Measurements from ENCODE around the gene TTLL4. TPM values are rescaled to one million over a fixed set of nuclear protein-coding genes. Genes with fewer than 3 reads are reported as not detected.

TTLL4 gene
- total and polyA plus RNA-seq, 12 donors = 10.6 to 65.4 (median 24.5) TPM

DNA sequence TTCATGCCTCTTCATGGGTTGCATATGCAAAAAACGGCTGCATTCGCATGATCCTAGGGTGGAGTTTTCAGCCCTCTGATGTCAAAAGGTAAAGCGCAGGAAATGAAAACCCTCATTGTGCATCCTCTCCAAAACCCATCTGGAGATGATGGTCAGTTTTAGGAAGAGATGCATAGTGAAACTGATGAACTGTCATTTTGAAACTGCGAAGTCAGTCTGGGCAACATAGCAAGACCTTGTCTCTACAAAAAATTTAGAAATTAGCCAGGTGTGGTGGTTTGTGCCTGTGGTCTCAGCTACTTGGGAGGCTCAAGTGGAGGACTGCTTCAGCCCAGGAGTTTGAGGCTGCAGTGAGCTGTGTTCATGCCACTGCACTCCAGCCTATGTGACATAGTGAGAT is 2.5 kb upstream of the TTLL4 start:
- Histone ChIP-seq H3K27me3 (no peaks in the 10 kb centered on the region), H3K4me3 (no peak overlapping the region), H3K4me1 (replicated peaks in 1 of 2) (peaks cover 4 to 13% of the 10 kb centered on the region in 2 donors), H3K36me3 (replicated peaks in 1 of 2) (no peaks in the 10 kb centered on the region), H3K9me3 (replicated peaks in 1 of 3) (no peaks in the 10 kb centered on the region), H3K27ac (no peak overlapping the region)
- intact Hi-C loops (cut with DNase I) = loop anchor here in 1 of 2 donors (5.0 kb wide), 1 partner anchor 144 kb away; no protein-coding TSS in a partner anchor
- DNase-seq = peak in 1 of 7 donors; percentile 4
- WGBS, 4 donors = 76 to 92% (median 84%) methylated on average over 4 of the region's 4 CpGs
- TF ChIP-seq, protein P1, sequence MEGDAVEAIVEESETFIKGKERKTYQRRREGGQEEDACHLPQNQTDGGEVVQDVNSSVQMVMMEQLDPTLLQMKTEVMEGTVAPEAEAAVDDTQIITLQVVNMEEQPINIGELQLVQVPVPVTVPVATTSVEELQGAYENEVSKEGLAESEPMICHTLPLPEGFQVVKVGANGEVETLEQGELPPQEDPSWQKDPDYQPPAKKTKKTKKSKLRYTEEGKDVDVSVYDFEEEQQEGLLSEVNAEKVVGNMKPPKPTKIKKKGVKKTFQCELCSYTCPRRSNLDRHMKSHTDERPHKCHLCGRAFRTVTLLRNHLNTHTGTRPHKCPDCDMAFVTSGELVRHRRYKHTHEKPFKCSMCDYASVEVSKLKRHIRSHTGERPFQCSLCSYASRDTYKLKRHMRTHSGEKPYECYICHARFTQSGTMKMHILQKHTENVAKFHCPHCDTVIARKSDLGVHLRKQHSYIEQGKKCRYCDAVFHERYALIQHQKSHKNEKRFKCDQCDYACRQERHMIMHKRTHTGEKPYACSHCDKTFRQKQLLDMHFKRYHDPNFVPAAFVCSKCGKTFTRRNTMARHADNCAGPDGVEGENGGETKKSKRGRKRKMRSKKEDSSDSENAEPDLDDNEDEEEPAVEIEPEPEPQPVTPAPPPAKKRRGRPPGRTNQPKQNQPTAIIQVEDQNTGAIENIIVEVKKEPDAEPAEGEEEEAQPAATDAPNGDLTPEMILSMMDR (IDR thresholded peaks at IDR 0.05) = no peak
- no peak for TF ChIP-seq POLR2A (IDR thresholded peaks at IDR 0.05)

DNA sequence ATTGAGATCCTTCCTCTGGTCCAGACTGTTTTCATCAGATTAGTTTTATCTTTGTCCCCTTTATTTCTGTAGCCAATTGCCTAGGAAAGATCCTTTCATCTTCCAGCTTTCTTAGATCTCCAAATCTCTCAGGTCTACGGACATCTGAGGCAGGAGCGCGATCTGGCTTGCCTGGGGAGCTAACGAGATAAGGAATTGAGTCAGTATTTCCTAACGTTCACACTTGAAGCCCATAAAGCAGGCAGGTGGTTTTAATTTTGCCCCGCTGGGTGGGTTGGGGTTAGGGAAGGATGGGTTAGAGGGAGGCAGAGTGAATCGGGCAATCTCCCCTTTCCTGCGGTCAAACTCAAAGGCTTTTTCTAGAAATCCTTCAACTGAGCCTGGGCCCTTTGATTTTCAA is 727 bp upstream of the TTLL4 start:
- TF ChIP-seq POLR2A (IDR thresholded peaks at IDR 0.05) = no peak
- TF ChIP-seq, protein P1 (IDR thresholded peaks at IDR 0.05) = no peak
- WGBS, 4 donors = 81 to 89% (median 83%) methylated on average over 8 of the region's 8 CpGs
- no peak for DNase-seq

DNA sequence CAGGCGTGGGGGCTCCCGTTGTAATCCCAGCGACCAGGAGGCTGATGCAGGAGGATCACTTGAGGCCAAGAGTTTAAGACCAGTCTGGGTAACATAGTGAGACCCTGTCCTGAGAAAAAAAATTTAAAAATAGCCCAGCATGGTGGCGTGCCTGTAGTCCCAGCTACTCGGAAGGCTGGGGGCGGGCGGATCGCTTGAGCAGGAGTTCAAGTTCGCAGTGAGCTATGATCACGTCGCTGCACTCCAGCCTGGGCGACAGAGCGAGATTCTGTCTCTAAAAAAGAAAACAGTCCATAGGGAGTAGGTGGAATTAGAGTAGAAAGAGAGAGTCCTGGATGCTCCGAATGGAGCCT is 325 bp upstream of the TTLL4 start:
- no peaks in the 10 kb centered on the region for H3K27me3 ChIP-seq
- peak overlapping the region in 1 of 5 donors; percentile 97 for H3K27ac ChIP-seq
- WGBS, 4 donors = 38 to 55% (median 48%) methylated on average over 13 to 14 of the region's 14 CpGs
- H3K4me1 ChIP-seq (replicated peaks in 1 of 2) = peaks cover 4 to 31% of the 10 kb centered on the region in 2 donors
- DNase-seq = no peak
- no peaks in the 10 kb centered on the region for H3K9me3 ChIP-seq (replicated peaks in 1 of 3)
- peak overlapping the region in 2 of 4 donors; percentile 76 to 91 for H3K4me3 ChIP-seq
- no peaks in the 10 kb centered on the region for H3K36me3 ChIP-seq (replicated peaks in 1 of 2)
- TF ChIP-seq, protein P1 (IDR thresholded peaks at IDR 0.05) = no peak
- TF ChIP-seq POLR2A (IDR thresholded peaks at IDR 0.05) = no peak
- intact Hi-C loops (cut with DNase I) = loop anchor here (5.0 to 10.0 kb wide), 2 partner anchors 74 to 137 kb away; partner anchors contain the start of gene CYP27A1 (in 1 of the 2)

More for the DNA sequence above, 727 bp upstream of the TTLL4 start:
- Histone ChIP-seq H3K9me3 (replicated peaks in 1 of 3) (no peaks in the 10 kb centered on the region), H3K4me3 (peak overlapping the region in 1 of 4 donors; percentile 76), H3K27ac (no peak overlapping the region), H3K36me3 (replicated peaks in 1 of 2) (no peaks in the 10 kb centered on the region), H3K4me1 (replicated peaks in 1 of 2) (peaks cover 4 to 27% of the 10 kb centered on the region in 2 donors), H3K27me3 (no peaks in the 10 kb centered on the region)
- intact Hi-C loops (cut with DNase I) = loop anchor here (5.0 to 10.0 kb wide), 3 partner anchors 75 to 142 kb away; partner anchors contain the start of gene CYP27A1 (in 1 of the 2)

DNA sequence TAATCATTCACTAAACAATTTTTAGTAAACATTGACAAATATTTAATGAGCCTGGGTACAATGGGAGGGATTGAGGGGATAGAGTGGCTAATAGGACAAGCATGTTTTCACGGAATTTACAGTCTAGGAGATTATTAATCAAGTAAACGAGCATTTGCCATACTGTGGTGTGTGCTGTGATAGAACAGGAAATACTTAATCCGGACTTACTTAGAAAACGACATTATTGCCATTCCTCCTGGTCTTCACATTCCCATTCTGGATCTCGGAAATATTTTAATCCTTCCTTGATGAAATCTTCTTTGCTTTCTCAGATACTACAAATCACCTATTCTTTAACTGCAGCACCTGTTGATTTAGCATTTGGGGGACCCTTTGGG is 905 bp downstream of the TTLL4 start:
- TF ChIP-seq, protein P1 (IDR thresholded peaks at IDR 0.05) = no peak
- TF ChIP-seq POLR2A (IDR thresholded peaks at IDR 0.05) = no peak
- Histone ChIP-seq H3K27me3 (no peaks in the 10 kb centered on the region), H3K4me1 (replicated peaks in 1 of 2) (peaks cover 8 to 41% of the 10 kb centered on the region in 2 donors), H3K9me3 (replicated peaks in 1 of 3) (no peaks in the 10 kb centered on the region), H3K27ac (peak overlapping the region; percentile 73 to 97 (median 90)), H3K36me3 (replicated peaks in 1 of 2) (no peaks in the 10 kb centered on the region), H3K4me3 (peak overlapping the region in 1 of 4 donors; percentile 76)
- intact Hi-C loops (cut with DNase I) = loop anchor here (5.0 to 10.0 kb wide), 2 partner anchors 73 to 136 kb away; partner anchors contain the start of gene CYP27A1 (in 1 of the 2)
- DNase-seq = no peak
- WGBS, 4 donors = 2 to 8% (median 7%) methylated on average over 5 of the region's 5 CpGs
